ENCODE measurements around the gene ACOXL. TPM values are rescaled to one million over a fixed set of nuclear protein-coding genes. Genes with fewer than 3 reads are reported as not detected.

ACOXL gene
- total and polyA plus RNA-seq, 5 donors from 2014 or later, result 0.17 TPM; not detected in 4

- no peaks in the 10 kb centered on the region for H3K4me1 Mint-ChIP-seq
- H3K27me3 Mint-ChIP-seq, result peaks cover 46% of the 10 kb centered on the region
- Histone ChIP-seq H3K27me3 (ENCODE audit: control insufficient read depth, insufficient read depth, low read length) (peaks cover 6% of the 10 kb centered on the region), H3K36me3 (ENCODE audit: control insufficient read depth, insufficient read depth, low read length) (no peaks in the 10 kb centered on the region), H3K9me3 (ENCODE audit: control insufficient read depth in 2 of 2, low read length in 2 of 2) (no peaks in the 10 kb centered on the region), H3K27ac (ENCODE audit: insufficient read depth, low read length, poor library complexity, severe bottlenecking) (no peak overlapping the region), H3K4me3 (ENCODE audit: low read depth, low read length) (no peak overlapping the region), H3K4me1 (ENCODE audit: control insufficient read depth, insufficient read depth, low read length, poor library complexity, severe bottlenecking) (no peaks in the 10 kb centered on the region)
- DNase-seq (no peak), ATAC-seq (ENCODE audit: low read depth in 2 of 2) (no peak)
- no peaks in the 10 kb centered on the region for H3K36me3 Mint-ChIP-seq
- no peak overlapping the region for H3K27ac Mint-ChIP-seq
- H3K9me3 Mint-ChIP-seq, result peaks cover 0 to 14% (median 1%) of the 10 kb centered on the region in 7 donors
- H3K4me3 Mint-ChIP-seq, result no peak overlapping the region
These were observed 240.9 kb downstream of the ACOXL start for GRCh38 chr2:110973262-110973661.

GRCh38 chr2:110977403-110977802 is 245.0 kb downstream of the ACOXL start:
- no peak overlapping the region for H3K4me3 Mint-ChIP-seq
- ATAC-seq (ENCODE audit: low read depth in 2 of 2) (no peak), DNase-seq (no peak)
- no peaks in the 10 kb centered on the region for H3K36me3 Mint-ChIP-seq
- H3K9me3 ChIP-seq (ENCODE audit: control insufficient read depth in 2 of 2, low read length in 2 of 2), result no peaks in the 10 kb centered on the region
- H3K9me3 Mint-ChIP-seq, result peaks cover 0 to 4% (median 1%) of the 10 kb centered on the region in 7 donors
- H3K4me1 Mint-ChIP-seq, result no peaks in the 10 kb centered on the region
- H3K27ac Mint-ChIP-seq, result no peak overlapping the region
- H3K4me1 ChIP-seq (ENCODE audit: control insufficient read depth, insufficient read depth, low read length, poor library complexity, severe bottlenecking), result no peaks in the 10 kb centered on the region
- H3K27me3 Mint-ChIP-seq, result peaks cover 31% of the 10 kb centered on the region
- H3K4me3 ChIP-seq (ENCODE audit: low read depth, low read length), result no peak overlapping the region
- H3K36me3 ChIP-seq (ENCODE audit: control insufficient read depth, insufficient read depth, low read length), result no peaks in the 10 kb centered on the region
- no peak overlapping the region for H3K27ac ChIP-seq (ENCODE audit: insufficient read depth, low read length, poor library complexity, severe bottlenecking)
- no peaks in the 10 kb centered on the region for H3K27me3 ChIP-seq (ENCODE audit: control insufficient read depth, insufficient read depth, low read length)

- no peaks in the 10 kb centered on the region for H3K4me1 Mint-ChIP-seq
- H3K27me3 Mint-ChIP-seq, result peaks cover 24% of the 10 kb centered on the region
- H3K4me3 ChIP-seq (ENCODE audit: low read depth, low read length), result no peak overlapping the region
- no peaks in the 10 kb centered on the region for H3K9me3 ChIP-seq (ENCODE audit: control insufficient read depth in 2 of 2, low read length in 2 of 2)
- H3K27me3 ChIP-seq (ENCODE audit: control insufficient read depth, insufficient read depth, low read length), result no peaks in the 10 kb centered on the region
- H3K36me3 ChIP-seq (ENCODE audit: control insufficient read depth, insufficient read depth, low read length), result no peaks in the 10 kb centered on the region
- DNase-seq (no peak), ATAC-seq (ENCODE audit: low read depth in 2 of 2) (no peak)
- no peak overlapping the region for H3K4me3 Mint-ChIP-seq
- H3K27ac Mint-ChIP-seq, result peak overlapping the region in 1 of 3 donors; percentile 3
- peaks cover 0 to 4% (median 0%) of the 10 kb centered on the region in 7 donors for H3K9me3 Mint-ChIP-seq
- H3K27ac ChIP-seq (ENCODE audit: insufficient read depth, low read length, poor library complexity, severe bottlenecking), result no peak overlapping the region
- no peaks in the 10 kb centered on the region for H3K36me3 Mint-ChIP-seq
- H3K4me1 ChIP-seq (ENCODE audit: control insufficient read depth, insufficient read depth, low read length, poor library complexity, severe bottlenecking), result no peaks in the 10 kb centered on the region
These were observed 245.8 kb downstream of the ACOXL start for GRCh38 chr2:110978148-110978547.

GRCh38 chr2:110978756-110979470 is 246.5 kb downstream of the ACOXL start:
- no peak overlapping the region for H3K4me3 ChIP-seq (ENCODE audit: low read depth, low read length)
- H3K9me3 ChIP-seq (ENCODE audit: control insufficient read depth in 2 of 2, low read length in 2 of 2), result no peaks in the 10 kb centered on the region
- no peak overlapping the region for H3K27ac ChIP-seq (ENCODE audit: insufficient read depth, low read length, poor library complexity, severe bottlenecking)
- Mint-ChIP-seq H3K4me3 (no peak overlapping the region), H3K4me1 (no peaks in the 10 kb centered on the region), H3K36me3 (no peaks in the 10 kb centered on the region), H3K27me3 (peaks cover 20% of the 10 kb centered on the region), H3K27ac (no peak overlapping the region), H3K9me3 (peaks cover 0 to 2% (median 0%) of the 10 kb centered on the region in 7 donors)
- no peak for ATAC-seq (ENCODE audit: low read depth in 2 of 2)
- DNase-seq, result no peak
- H3K36me3 ChIP-seq (ENCODE audit: control insufficient read depth, insufficient read depth, low read length), result no peaks in the 10 kb centered on the region
- H3K27me3 ChIP-seq (ENCODE audit: control insufficient read depth, insufficient read depth, low read length), result no peaks in the 10 kb centered on the region
- H3K4me1 ChIP-seq (ENCODE audit: control insufficient read depth, insufficient read depth, low read length, poor library complexity, severe bottlenecking), result no peaks in the 10 kb centered on the region

- Histone ChIP-seq H3K4me1 (ENCODE audit: control insufficient read depth, insufficient read depth, low read length, poor library complexity, severe bottlenecking) (no peaks in the 10 kb centered on the region), H3K36me3 (ENCODE audit: control insufficient read depth, insufficient read depth, low read length) (no peaks in the 10 kb centered on the region), H3K9me3 (ENCODE audit: control insufficient read depth in 2 of 2, low read length in 2 of 2) (no peaks in the 10 kb centered on the region), H3K27me3 (ENCODE audit: control insufficient read depth, insufficient read depth, low read length) (no peaks in the 10 kb centered on the region), H3K4me3 (ENCODE audit: low read depth, low read length) (no peak overlapping the region), H3K27ac (ENCODE audit: insufficient read depth, low read length, poor library complexity, severe bottlenecking) (no peak overlapping the region)
- no peaks in the 10 kb centered on the region for H3K4me1 Mint-ChIP-seq
- peaks cover 20% of the 10 kb centered on the region for H3K27me3 Mint-ChIP-seq
- no peaks in the 10 kb centered on the region for H3K36me3 Mint-ChIP-seq
- H3K27ac Mint-ChIP-seq, result no peak overlapping the region
- no peak for ATAC-seq (ENCODE audit: low read depth in 2 of 2)
- peaks cover 0 to 2% (median 0%) of the 10 kb centered on the region in 7 donors for H3K9me3 Mint-ChIP-seq
- no peak for DNase-seq
- H3K4me3 Mint-ChIP-seq, result no peak overlapping the region
These were observed 247.3 kb downstream of the ACOXL start for GRCh38 chr2:110979471-110980338.

- Histone ChIP-seq H3K4me1 (ENCODE audit: control insufficient read depth, insufficient read depth, low read length, poor library complexity, severe bottlenecking) (no peaks in the 10 kb centered on the region), H3K36me3 (ENCODE audit: control insufficient read depth, insufficient read depth, low read length) (no peaks in the 10 kb centered on the region), H3K9me3 (ENCODE audit: control insufficient read depth in 2 of 2, low read length in 2 of 2) (no peaks in the 10 kb centered on the region), H3K27ac (ENCODE audit: insufficient read depth, low read length, poor library complexity, severe bottlenecking) (no peak overlapping the region), H3K27me3 (ENCODE audit: control insufficient read depth, insufficient read depth, low read length) (no peaks in the 10 kb centered on the region), H3K4me3 (ENCODE audit: low read depth, low read length) (no peak overlapping the region)
- no peaks in the 10 kb centered on the region for H3K4me1 Mint-ChIP-seq
- peak overlapping the region in 1 of 3 donors; percentile 78 for H3K27ac Mint-ChIP-seq
- ATAC-seq (ENCODE audit: low read depth in 2 of 2), result no peak
- DNase-seq, result no peak
- no peak overlapping the region for H3K4me3 Mint-ChIP-seq
- H3K9me3 Mint-ChIP-seq, result peaks cover 0 to 2% (median 0%) of the 10 kb centered on the region in 7 donors
- H3K27me3 Mint-ChIP-seq, result peaks cover 18% of the 10 kb centered on the region
- no peaks in the 10 kb centered on the region for H3K36me3 Mint-ChIP-seq
These were observed 248.1 kb downstream of the ACOXL start for GRCh38 chr2:110980339-110981062.

- Mint-ChIP-seq H3K4me3 (no peak overlapping the region), H3K36me3 (no peaks in the 10 kb centered on the region), H3K27ac (no peak overlapping the region), H3K4me1 (no peaks in the 10 kb centered on the region), H3K9me3 (no peaks in the 10 kb centered on the region), H3K27me3 (no peaks in the 10 kb centered on the region)
- no peaks in the 10 kb centered on the region for H3K4me1 ChIP-seq (ENCODE audit: control insufficient read depth, insufficient read depth, low read length, poor library complexity, severe bottlenecking)
- H3K27ac ChIP-seq (ENCODE audit: insufficient read depth, low read length, poor library complexity, severe bottlenecking), result no peak overlapping the region
- H3K4me3 ChIP-seq (ENCODE audit: low read depth, low read length), result no peak overlapping the region
- DNase-seq, result no peak
- no peaks in the 10 kb centered on the region for H3K27me3 ChIP-seq (ENCODE audit: control insufficient read depth, insufficient read depth, low read length)
- ATAC-seq (ENCODE audit: low read depth in 2 of 2), result no peak
- no peaks in the 10 kb centered on the region for H3K9me3 ChIP-seq (ENCODE audit: control insufficient read depth in 2 of 2, low read length in 2 of 2)
- no peaks in the 10 kb centered on the region for H3K36me3 ChIP-seq (ENCODE audit: control insufficient read depth, insufficient read depth, low read length)
These were observed 250.8 kb downstream of the ACOXL start for GRCh38 chr2:110983133-110983532.
